ENCODE data around the gene MYO1E. TPM values are rescaled to one million over a fixed set of nuclear protein-coding genes. Genes with fewer than 3 reads are reported as not detected.

The MYO1E gene
- polyA plus RNA-seq, 1 donor from 2014 or later, result 0.38 TPM

GRCh38 chr15:59140422-59141226 lies 232.0 kb downstream of the MYO1E start:
- Histone ChIP-seq H3K27ac (ENCODE audit: low read length) (no peak overlapping the region), H3K79me2 (replicated peaks; ENCODE audit: insufficient read depth, low read length) (no peaks in the 10 kb centered on the region), H2AFZ (ENCODE audit: low read depth, low read length) (no peak overlapping the region)

GRCh38 chr15:59138243-59138642 lies 234.4 kb downstream of the MYO1E start:
- Histone ChIP-seq H4K20me1 (ENCODE audit: insufficient read depth) (no peaks in the 10 kb centered on the region), H3F3A (ENCODE audit: insufficient read depth, low read length, poor library complexity, severe bottlenecking) (no peaks in the 10 kb centered on the region), H3K79me2 (replicated peaks; ENCODE audit: insufficient read depth, low read length) (no peaks in the 10 kb centered on the region), H3K9me3 (ENCODE audit: low read length) (no peaks in the 10 kb centered on the region), H3K4me3 (ENCODE audit: low read length) (no peak overlapping the region), H3K4me2 (ENCODE audit: low read length) (no peak overlapping the region), H3K36me3 (ENCODE audit: insufficient read depth, low read length) (no peaks in the 10 kb centered on the region), H2AFZ (ENCODE audit: low read depth, low read length) (no peak overlapping the region), H3K9ac (ENCODE audit: low read length) (no peak overlapping the region), H3K27ac (ENCODE audit: low read length) (no peak overlapping the region), H3K27me3 (ENCODE audit: insufficient read depth, low read depth, low read length) (no peaks in the 10 kb centered on the region), H3K9me2 (ENCODE audit: insufficient read depth, low read length) (no peaks in the 10 kb centered on the region)
- TF ChIP-seq EP300 (conservative IDR thresholded peaks at IDR 0.05; ENCODE audit: poor library complexity, severe bottlenecking), result no peak
- no peak for TF ChIP-seq REST (IDR thresholded peaks at IDR 0.05; ENCODE audit: borderline replicate concordance)
- TF ChIP-seq CTCF (IDR thresholded peaks at IDR 0.05; ENCODE audit: poor library complexity, severe bottlenecking), result no peak
- no peak for TF ChIP-seq TAF1 (IDR thresholded peaks at IDR 0.05; ENCODE audit: low read depth)

More at GRCh38 chr15:59140422-59141226, 232.0 kb downstream of the MYO1E start:
- Histone ChIP-seq H3K9me2 (ENCODE audit: insufficient read depth, low read length) (no peaks in the 10 kb centered on the region), H3K9ac (ENCODE audit: low read length) (no peak overlapping the region), H3F3A (ENCODE audit: insufficient read depth, low read length, poor library complexity, severe bottlenecking) (no peaks in the 10 kb centered on the region), H3K4me2 (ENCODE audit: low read length) (no peak overlapping the region), H3K4me3 (ENCODE audit: low read length) (no peak overlapping the region), H3K27me3 (ENCODE audit: insufficient read depth, low read depth, low read length) (no peaks in the 10 kb centered on the region), H3K36me3 (ENCODE audit: insufficient read depth, low read length) (no peaks in the 10 kb centered on the region), H3K9me3 (ENCODE audit: low read length) (no peaks in the 10 kb centered on the region), H4K20me1 (ENCODE audit: insufficient read depth) (no peaks in the 10 kb centered on the region)
- no peak for TF ChIP-seq CTCF (IDR thresholded peaks at IDR 0.05; ENCODE audit: poor library complexity, severe bottlenecking)
- no peak for TF ChIP-seq POLR2AphosphoS5 (IDR thresholded peaks at IDR 0.05)
- no peak for TF ChIP-seq SMC3 (conservative IDR thresholded peaks at IDR 0.05; ENCODE audit: poor library complexity)
- no peak for TF ChIP-seq REST (IDR thresholded peaks at IDR 0.05; ENCODE audit: borderline replicate concordance)
- TF ChIP-seq EP300 (conservative IDR thresholded peaks at IDR 0.05; ENCODE audit: poor library complexity, severe bottlenecking), result no peak
- TF ChIP-seq RAD21 (conservative IDR thresholded peaks at IDR 0.05), result no peak
- no peak for TF ChIP-seq EZH2 (IDR thresholded peaks at IDR 0.05; ENCODE audit: borderline replicate concordance, insufficient read depth, low read length, poor library complexity, severe bottlenecking)
- no peak for TF ChIP-seq MXI1 (conservative IDR thresholded peaks at IDR 0.05; ENCODE audit: poor library complexity, severe bottlenecking)
- no peak for TF ChIP-seq TAF1 (IDR thresholded peaks at IDR 0.05; ENCODE audit: low read depth)
